DND-41 (cell line): ENCODE measurements around the gene RBM46.

Experiments used
- ATAC-seq: fragments of 200-7000 bp; cut with Tn5 transposase; 3 replicates; pipeline ENCODE4 v1.9.1; 2021; ENCODE audit warnings: low read depth; ENCODE audit not compliant: insufficient read depth
- DNase-seq: peaks from one replicate; pipeline ENCODE4 v3.0.0-alpha.2; 2020
- H2AFZ ChIP-seq: 2 replicates; pipeline ENCODE4 v1.6.0; 2012; ENCODE audit warnings: low read depth, low read length
- H3K27ac ChIP-seq: 2 replicates; pipeline ENCODE4 v1.5.1; 2012; ENCODE audit warnings: low read length, inconsistent platforms
- H3K27me3 ChIP-seq: fragments of 200-600 bp; sonication (generic); 2 replicates; pipeline ENCODE4 v1.6.0; 2012; ENCODE audit warnings: low read length, mild to moderate bottlenecking, inconsistent platforms; ENCODE audit not compliant: insufficient read depth, poor library complexity
- H3K36me3 ChIP-seq: 2 replicates; pipeline ENCODE4 v1.5.1; 2012; ENCODE audit warnings: low read length, inconsistent platforms; ENCODE audit not compliant: insufficient read depth
- H3K4me1 ChIP-seq: 2 replicates; pipeline ENCODE4 v1.5.1; 2012; ENCODE audit warnings: mild to moderate bottlenecking, low read length; ENCODE audit not compliant: insufficient read depth
- H3K4me2 ChIP-seq: 2 replicates; pipeline ENCODE4 v1.6.0; 2012; ENCODE audit warnings: mild to moderate bottlenecking, moderate library complexity, low read length, inconsistent platforms; ENCODE audit not compliant: insufficient read depth
- H3K4me3 ChIP-seq, 2 experiments: fragments of 200-600 bp in 1 of 2; shearing (Covaris generic) in 1 of 2; 2 replicates each; pipeline ENCODE4 v1.5.1; 2012 to 2016; ENCODE audit warnings: inconsistent platforms in 2 of 2, low read length in 2 of 2, mild to moderate bottlenecking in 2 of 2, low read depth in 1 of 2, moderate library complexity in 1 of 2
- H3K79me2 ChIP-seq: 2 replicates; pipeline ENCODE4 v1.6.0; 2012; ENCODE audit warnings: low read length, inconsistent platforms; ENCODE audit not compliant: insufficient read depth
- H3K9ac ChIP-seq: 2 replicates; pipeline ENCODE4 v1.6.0; 2012; ENCODE audit warnings: low read depth, mild to moderate bottlenecking, inconsistent platforms, low read length, moderate library complexity
- H3K9me3 ChIP-seq: 2 replicates; pipeline ENCODE4 v1.5.1; 2012; ENCODE audit warnings: low read length, moderate library complexity, mild to moderate bottlenecking, inconsistent platforms; ENCODE audit not compliant: insufficient read depth, severe bottlenecking
- H4K20me1 ChIP-seq: 2 replicates; pipeline ENCODE4 v1.6.0; 2012; ENCODE audit warnings: low read length; ENCODE audit not compliant: insufficient read depth
- CTCF ChIP-seq: IDR thresholded peaks from 2 replicates; pipeline ENCODE4 v1.5.1; 2012; ENCODE audit warnings: borderline replicate concordance, low read length, moderate library complexity, mild to moderate bottlenecking; ENCODE audit not compliant: poor library complexity, severe bottlenecking; ENCODE audit errors: extremely low read depth
- EZH2 ChIP-seq: IDR thresholded peaks from 3 replicates; pipeline ENCODE4 v1.6.1; 2012; ENCODE audit warnings: borderline replicate concordance, low read depth, mild to moderate bottlenecking, moderate library complexity, low read length, inconsistent platforms; ENCODE audit not compliant: severe bottlenecking

The RBM46 gene

GRCh38 chr4:154741131-154741665 is 39.9 kb upstream of the RBM46 start:
- H3K9ac ChIP-seq, result no peak overlapping the region
- no peaks in the 10 kb centered on the region for H3K79me2 ChIP-seq
- H3K36me3 ChIP-seq, result no peaks in the 10 kb centered on the region
- DNase-seq (no peak), ATAC-seq (no peak)
- no peak overlapping the region for H3K4me2 ChIP-seq
- H4K20me1 ChIP-seq, result no peaks in the 10 kb centered on the region
- H3K9me3 ChIP-seq, result no peaks in the 10 kb centered on the region
- no peak overlapping the region for H2AFZ ChIP-seq
- no peak overlapping the region for H3K27ac ChIP-seq
- no peak overlapping the region for H3K4me3 ChIP-seq
- no peaks in the 10 kb centered on the region for H3K27me3 ChIP-seq
- TF ChIP-seq EZH2, result no peak
- no peak for TF ChIP-seq CTCF
- no peaks in the 10 kb centered on the region for H3K4me1 ChIP-seq

GRCh38 chr4:154741922-154742850 is 38.9 kb upstream of the RBM46 start:
- Histone ChIP-seq H3K4me1 (no peaks in the 10 kb centered on the region), H3K4me3 (no peak overlapping the region), H3K4me2 (no peak overlapping the region), H2AFZ (no peak overlapping the region), H3K9ac (no peak overlapping the region), H3K27me3 (no peaks in the 10 kb centered on the region), H3K79me2 (no peaks in the 10 kb centered on the region), H3K36me3 (no peaks in the 10 kb centered on the region), H4K20me1 (no peaks in the 10 kb centered on the region), H3K9me3 (no peaks in the 10 kb centered on the region), H3K27ac (no peak overlapping the region)
- no peak for TF ChIP-seq CTCF
- TF ChIP-seq EZH2, result no peak
- no peak for ATAC-seq
- no peak for DNase-seq

GRCh38 chr4:154743683-154744340 is 37.3 kb upstream of the RBM46 start, which contains the start of gene LRAT:
LRAT (plus strand) TSS chr4:154744000; CDS start chr4:154744327, 327 bp downstream.
- TF ChIP-seq EZH2 (no peak), CTCF (no peak)
- H2AFZ ChIP-seq, result no peak within 1 kb of the TSS
- H4K20me1 ChIP-seq, result no peaks in the 10 kb centered on the region
- no peaks in the 10 kb centered on the region for H3K27me3 ChIP-seq
- no peaks in the 10 kb centered on the region for H3K4me1 ChIP-seq
- H3K36me3 ChIP-seq, result no peaks in the 10 kb centered on the region
- H3K9ac ChIP-seq, result no peak within 1 kb of the TSS
- DNase-seq (no peak), ATAC-seq (no peak)
- H3K9me3 ChIP-seq, result no peaks in the 10 kb centered on the region
- no peak within 1 kb of the TSS for H3K4me2 ChIP-seq
- H3K4me3 ChIP-seq, result no peak within 1 kb of the TSS
- no peak within 1 kb of the TSS for H3K27ac ChIP-seq
- no peaks in the 10 kb centered on the region for H3K79me2 ChIP-seq
